A673 (cell line): Measurements from ENCODE around the gene GOLGA6L2. TPM values are rescaled to one million over a fixed set of nuclear protein-coding genes. Genes with fewer than 3 reads are reported as not detected.

ENCODE experiments used
- BruUV-seq: library from RNA; stranded (reverse); fragments of 400-500 nt; replicated peaks from 2 replicates; lab custom pipeline; 2021; lab: Mats Ljungman, UMichigan
- CTCF ChIA-PET: fragments of 300-600 bp; sonication (Branson Sonifier 250); formaldehyde crosslinking; loops from one replicate; lab custom pipeline; 2022; ENCODE audit warnings: antibody characterized with exemption; lab: Charles Lee
- POLR2A ChIA-PET: fragments of 300-600 bp; sonication (Branson Sonifier 250); formaldehyde crosslinking; loops from one replicate; lab custom pipeline; 2022; ENCODE audit warnings: antibody characterized with exemption; ENCODE audit not compliant: low non-redundant PET; lab: Charles Lee
- DNase-seq: peaks from one replicate; pipeline ENCODE4 v3.0.0-alpha.2; 2015; ENCODE audit warnings: low spot score
- H3K27ac ChIP-seq: fragments of 200-600 bp; sonication (generic); 2 replicates; pipeline ENCODE4 v1.5.1; 2016; ENCODE audit warnings: mixed run types, low read depth, mild to moderate bottlenecking, mixed read lengths, antibody characterized with exemption, low read length; ENCODE audit not compliant: poor library complexity, severe bottlenecking
- H3K27me3 ChIP-seq: fragments of 200-600 bp; sonication (generic); replicated peaks from 2 replicates; pipeline ENCODE4 v1.6.1; 2017; ENCODE audit warnings: mixed run types, low read depth, mild to moderate bottlenecking, mixed read lengths, antibody characterized with exemption, low read length; ENCODE audit not compliant: insufficient read depth, poor library complexity
- H3K36me3 ChIP-seq: fragments of 200-600 bp; sonication (generic); 2 replicates; pipeline ENCODE4 v1.6.1; 2016; ENCODE audit warnings: mixed run types, mild to moderate bottlenecking, mixed read lengths, antibody characterized with exemption, low read length; ENCODE audit not compliant: insufficient read depth, poor library complexity, severe bottlenecking
- H3K4me1 ChIP-seq: fragments of 200-600 bp; sonication (generic); 2 replicates; pipeline ENCODE4 v1.6.1; 2017; ENCODE audit warnings: mixed run types, mild to moderate bottlenecking, mixed read lengths, antibody characterized with exemption, low read length; ENCODE audit not compliant: insufficient read depth, poor library complexity, severe bottlenecking
- H3K4me3 ChIP-seq: fragments of 200-600 bp; sonication (generic); 2 replicates; pipeline ENCODE4 v1.5.1; 2016; ENCODE audit warnings: low read depth, mixed run types, mild to moderate bottlenecking, mixed read lengths, low read length; ENCODE audit not compliant: poor library complexity, severe bottlenecking
- H3K9me3 ChIP-seq: fragments of 200-600 bp; sonication (generic); 2 replicates; pipeline ENCODE4 v1.6.1; 2016; ENCODE audit warnings: mixed run types, low read depth, mild to moderate bottlenecking, mixed read lengths, antibody characterized with exemption, low read length; ENCODE audit not compliant: poor library complexity, severe bottlenecking
- CTCF ChIP-seq: fragments of 300-800, 200-600 bp; sonication (generic); conservative IDR thresholded peaks from 2 replicates; pipeline ENCODE4 v1.5.1; 2017; ENCODE audit warnings: low read depth, mild to moderate bottlenecking, antibody characterized with exemption, low read length, moderate library complexity, mixed read lengths
- EZH2 ChIP-seq: fragments of 200-600 bp; sonication (generic); IDR thresholded peaks from 2 replicates; pipeline ENCODE4 v1.6.1; 2017; ENCODE audit warnings: borderline replicate concordance, low read depth, mild to moderate bottlenecking, mixed read lengths, antibody characterized with exemption, low read length; ENCODE audit not compliant: poor library complexity, severe bottlenecking
- intact Hi-C: fragments of 100-400 bp; cut with micrococcal nuclease; formaldehyde crosslinking; loops from one replicate; pipeline ENCODE4 v1.10.0; 2022; ENCODE audit not compliant: unreplicated experiment
- total RNA-seq: library from RNA; stranded (reverse); gene quantifications from 2 replicates; pipeline ENCODE4 v1.2.3, GENCODE V29; 2021

GOLGA6L2 gene
- total RNA-seq, 1 experiment from 2014 or later, result not detected

- Histone ChIP-seq H3K9me3 (no peaks in the 10 kb centered on the region), H3K4me3 (no peak overlapping the region), H3K36me3 (no peaks in the 10 kb centered on the region), H3K27ac (no peak overlapping the region), H3K27me3 (no peaks in the 10 kb centered on the region), H3K4me1 (no peaks in the 10 kb centered on the region)
- BruUV-seq, result no TSS peak
- ChIA-PET CTCF (no interaction called here), POLR2A (no interaction called here)
- TF ChIP-seq EZH2 (no peak), CTCF (no peak)
- DNase-seq, result no peak
- intact Hi-C loops, result no loop called here
Measured at GRCh38 chr15:23472678-23473077, 25.6 kb upstream of the GOLGA6L2 start.

GRCh38 chr15:23472033-23472432 lies 25.0 kb upstream of the GOLGA6L2 start:
- ChIA-PET POLR2A (no interaction called here), CTCF (no interaction called here)
- no peaks in the 10 kb centered on the region for H3K4me1 ChIP-seq
- no TSS peak for BruUV-seq
- TF ChIP-seq CTCF (no peak), EZH2 (no peak)
- DNase-seq, result no peak
- intact Hi-C loops, result no loop called here
- H3K27ac ChIP-seq, result no peak overlapping the region
- no peaks in the 10 kb centered on the region for H3K36me3 ChIP-seq
- H3K4me3 ChIP-seq, result no peak overlapping the region
- no peaks in the 10 kb centered on the region for H3K9me3 ChIP-seq
- no peaks in the 10 kb centered on the region for H3K27me3 ChIP-seq

DNA sequence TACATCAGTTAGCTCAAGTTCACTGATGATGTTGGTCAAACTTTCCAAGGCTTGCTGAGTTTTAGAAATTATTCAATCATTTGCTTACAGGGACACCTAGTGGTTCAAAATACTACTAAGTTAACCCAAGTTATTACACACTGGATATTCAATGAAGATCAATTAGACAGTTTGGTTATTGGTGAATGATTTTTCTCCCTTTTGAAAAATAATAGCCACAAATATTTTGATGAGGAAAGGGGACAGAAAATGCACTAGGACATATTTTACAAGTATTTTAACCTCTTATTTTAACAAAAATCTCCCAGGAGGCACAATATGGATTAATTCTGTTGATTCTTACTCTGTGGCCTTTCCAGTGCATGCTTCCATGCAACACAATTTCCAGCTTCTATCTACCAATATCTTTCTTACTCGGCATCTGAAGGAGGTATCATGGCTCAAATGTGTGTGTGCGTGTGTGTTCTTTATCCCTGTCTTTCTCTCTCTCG lies 20.1 kb upstream of the GOLGA6L2 start:
- H3K36me3 ChIP-seq, result no peaks in the 10 kb centered on the region
- ChIA-PET CTCF (interaction anchor here (0.6 to 1.0 kb wide), 2 partner anchors 428 to 431 kb away, joined by 3 to 6 read pairs; partner anchors contain the start of gene TUBGCP5), POLR2A (no interaction called here)
- H3K27ac ChIP-seq, result no peak overlapping the region
- peak; percentile 41 for DNase-seq
- no peak overlapping the region for H3K4me3 ChIP-seq
- no peaks in the 10 kb centered on the region for H3K4me1 ChIP-seq
- intact Hi-C loops, result loop anchor here (10.0 kb wide), 1 partner anchor 382 kb away; no protein-coding TSS in a partner anchor
- no peaks in the 10 kb centered on the region for H3K27me3 ChIP-seq
- no peaks in the 10 kb centered on the region for H3K9me3 ChIP-seq
- TF ChIP-seq CTCF (peak; percentile 46), EZH2 (no peak)
- BruUV-seq, result no TSS peak
